Measurements from ENCODE around the gene STRA8.

Gene STRA8

DNA sequence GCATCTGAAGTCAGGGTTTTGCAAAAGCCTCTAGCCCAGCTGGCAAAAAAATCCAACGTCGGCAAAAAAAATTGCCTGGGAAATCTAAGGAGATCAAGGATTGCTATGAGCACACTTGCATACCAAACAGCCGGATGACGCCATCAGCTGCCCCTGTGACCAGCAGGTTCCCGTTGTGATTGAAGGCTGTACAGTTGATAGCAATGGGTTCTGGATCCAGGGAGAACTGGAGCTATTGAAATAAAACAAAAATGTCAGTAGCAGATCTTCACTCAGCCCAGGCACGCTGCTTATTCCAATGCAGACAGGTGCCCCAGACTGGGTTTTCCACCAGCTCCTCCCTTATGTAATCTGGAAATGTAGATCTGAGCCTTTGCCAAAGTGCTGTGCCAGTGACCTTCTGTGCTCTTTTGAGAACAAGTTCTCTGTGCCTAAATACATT lies 44.4 kb upstream of the STRA8 start:
- in situ Hi-C loops (cut with MboI; ENCODE audit: low sequenced_read_pairs, unreplicated experiment) = no loop called here

DNA sequence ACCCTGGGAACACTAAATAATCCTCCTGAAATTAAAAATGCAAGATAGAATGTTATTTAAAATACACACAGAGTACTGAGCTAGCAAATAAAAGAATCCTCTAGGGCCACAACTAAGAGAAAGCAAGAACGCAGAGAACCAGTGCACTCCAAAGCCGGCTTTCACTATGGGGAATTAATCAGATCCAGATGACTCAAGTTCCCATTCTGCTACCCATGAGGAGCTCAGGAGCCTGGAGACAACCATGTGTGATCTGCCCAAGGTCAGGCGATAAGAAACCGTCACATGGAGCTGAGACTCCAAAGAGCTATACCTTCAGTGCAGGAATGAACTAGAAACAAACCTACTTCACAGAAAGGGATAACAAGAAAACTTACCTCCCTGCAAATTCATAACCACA lies 43.7 kb upstream of the STRA8 start:
- TF ChIP-seq, protein P1, sequence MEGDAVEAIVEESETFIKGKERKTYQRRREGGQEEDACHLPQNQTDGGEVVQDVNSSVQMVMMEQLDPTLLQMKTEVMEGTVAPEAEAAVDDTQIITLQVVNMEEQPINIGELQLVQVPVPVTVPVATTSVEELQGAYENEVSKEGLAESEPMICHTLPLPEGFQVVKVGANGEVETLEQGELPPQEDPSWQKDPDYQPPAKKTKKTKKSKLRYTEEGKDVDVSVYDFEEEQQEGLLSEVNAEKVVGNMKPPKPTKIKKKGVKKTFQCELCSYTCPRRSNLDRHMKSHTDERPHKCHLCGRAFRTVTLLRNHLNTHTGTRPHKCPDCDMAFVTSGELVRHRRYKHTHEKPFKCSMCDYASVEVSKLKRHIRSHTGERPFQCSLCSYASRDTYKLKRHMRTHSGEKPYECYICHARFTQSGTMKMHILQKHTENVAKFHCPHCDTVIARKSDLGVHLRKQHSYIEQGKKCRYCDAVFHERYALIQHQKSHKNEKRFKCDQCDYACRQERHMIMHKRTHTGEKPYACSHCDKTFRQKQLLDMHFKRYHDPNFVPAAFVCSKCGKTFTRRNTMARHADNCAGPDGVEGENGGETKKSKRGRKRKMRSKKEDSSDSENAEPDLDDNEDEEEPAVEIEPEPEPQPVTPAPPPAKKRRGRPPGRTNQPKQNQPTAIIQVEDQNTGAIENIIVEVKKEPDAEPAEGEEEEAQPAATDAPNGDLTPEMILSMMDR (IDR thresholded peaks at IDR 0.05; ENCODE audit: borderline replicate concordance, control extremely low read depth, extremely low read depth, insufficient read depth, missing control alignments) = no peak
- in situ Hi-C loops (cut with MboI; ENCODE audit: low sequenced_read_pairs, unreplicated experiment) = no loop called here
- DNase-seq (ENCODE audit: low spot score) = no peak

More for the DNA sequence above, 44.4 kb upstream of the STRA8 start:
- TF ChIP-seq, protein P1 (IDR thresholded peaks at IDR 0.05; ENCODE audit: borderline replicate concordance, control extremely low read depth, extremely low read depth, insufficient read depth, missing control alignments) = no peak
- no peak for DNase-seq (ENCODE audit: low spot score)

DNA sequence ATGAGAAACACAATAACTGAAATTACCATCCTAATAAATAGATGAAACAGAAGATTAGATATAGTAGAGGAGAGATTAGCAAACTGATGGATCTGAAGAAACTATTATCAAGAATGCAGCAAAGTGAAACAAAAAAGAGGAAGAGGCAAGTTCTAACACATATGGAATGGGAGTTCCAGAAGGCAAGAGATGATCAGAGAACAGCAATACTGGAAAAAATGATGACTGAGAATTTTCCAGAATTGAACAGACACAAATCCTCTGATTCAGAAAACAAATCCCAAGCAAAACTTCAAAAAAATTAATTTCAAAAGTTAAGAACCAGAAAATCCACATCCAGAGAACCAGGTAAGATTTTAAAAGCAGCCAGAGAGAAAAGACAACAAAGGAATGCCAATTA lies 42.9 kb upstream of the STRA8 start:
- in situ Hi-C loops (cut with MboI; ENCODE audit: low sequenced_read_pairs, unreplicated experiment) = no loop called here
- TF ChIP-seq, protein P1 (IDR thresholded peaks at IDR 0.05; ENCODE audit: borderline replicate concordance, control extremely low read depth, extremely low read depth, insufficient read depth, missing control alignments) = no peak
- DNase-seq (ENCODE audit: low spot score) = no peak

DNA sequence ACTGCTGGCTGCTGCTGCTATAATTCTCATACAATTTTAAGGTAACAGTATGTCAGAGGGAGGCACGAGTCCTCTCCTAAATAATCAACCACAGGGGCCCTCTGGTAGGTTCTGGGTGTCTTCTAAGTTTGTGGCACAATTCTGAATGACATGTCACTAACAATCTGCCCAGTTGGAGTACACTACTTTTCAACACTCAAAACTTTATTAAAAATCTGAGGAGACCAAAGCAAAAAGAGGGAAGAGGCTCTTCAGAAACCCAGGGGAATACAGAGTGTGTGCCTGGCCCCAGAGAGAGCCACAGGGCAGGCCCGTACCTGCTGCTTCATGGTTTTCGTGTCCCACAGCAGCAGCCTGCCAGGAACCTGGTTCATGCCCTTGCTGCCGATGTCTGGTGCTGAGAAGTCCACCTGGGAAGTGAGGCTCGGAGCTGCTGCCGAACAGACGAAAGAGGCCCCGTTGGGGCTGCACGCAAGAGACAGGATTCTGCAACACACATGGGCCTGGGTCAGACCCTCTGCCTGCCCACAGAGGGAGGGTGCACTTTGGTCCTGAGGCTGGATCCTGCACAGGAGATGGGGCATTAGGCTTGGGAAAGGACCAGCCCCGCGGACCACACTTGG lies 40.6 kb upstream of the STRA8 start:
- TF ChIP-seq, protein P1 (IDR thresholded peaks at IDR 0.05; ENCODE audit: borderline replicate concordance, control extremely low read depth, extremely low read depth, insufficient read depth, missing control alignments) = no peak
- in situ Hi-C loops (cut with MboI; ENCODE audit: low sequenced_read_pairs, unreplicated experiment) = no loop called here
- no peak for DNase-seq (ENCODE audit: low spot score)

DNA sequence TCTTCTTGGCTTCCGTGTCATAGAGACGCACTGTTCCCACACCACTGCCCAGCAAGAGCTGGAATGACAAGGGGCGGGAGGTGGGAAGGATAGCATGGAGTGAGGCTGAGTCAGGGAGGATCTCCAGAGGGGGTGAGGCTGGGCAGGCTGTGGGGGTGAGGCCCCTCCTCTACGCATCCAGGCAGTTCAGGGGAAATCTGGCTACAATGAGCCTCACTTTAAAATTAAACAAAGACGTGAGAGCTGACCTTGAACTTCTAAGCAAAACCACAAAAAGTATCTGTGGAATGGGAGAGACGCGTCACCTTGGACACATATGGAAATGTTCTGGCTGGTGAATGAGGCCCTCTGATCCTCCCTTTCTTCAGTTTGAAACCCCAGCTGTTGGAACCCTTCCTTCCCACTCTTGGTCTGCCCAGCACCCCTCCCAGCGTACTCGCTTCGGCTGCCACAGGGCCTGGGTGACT lies 40.0 kb upstream of the STRA8 start:
- in situ Hi-C loops (cut with MboI; ENCODE audit: low sequenced_read_pairs, unreplicated experiment) = no loop called here
- TF ChIP-seq, protein P1 (IDR thresholded peaks at IDR 0.05; ENCODE audit: borderline replicate concordance, control extremely low read depth, extremely low read depth, insufficient read depth, missing control alignments) = no peak
- no peak for DNase-seq (ENCODE audit: low spot score)

DNA sequence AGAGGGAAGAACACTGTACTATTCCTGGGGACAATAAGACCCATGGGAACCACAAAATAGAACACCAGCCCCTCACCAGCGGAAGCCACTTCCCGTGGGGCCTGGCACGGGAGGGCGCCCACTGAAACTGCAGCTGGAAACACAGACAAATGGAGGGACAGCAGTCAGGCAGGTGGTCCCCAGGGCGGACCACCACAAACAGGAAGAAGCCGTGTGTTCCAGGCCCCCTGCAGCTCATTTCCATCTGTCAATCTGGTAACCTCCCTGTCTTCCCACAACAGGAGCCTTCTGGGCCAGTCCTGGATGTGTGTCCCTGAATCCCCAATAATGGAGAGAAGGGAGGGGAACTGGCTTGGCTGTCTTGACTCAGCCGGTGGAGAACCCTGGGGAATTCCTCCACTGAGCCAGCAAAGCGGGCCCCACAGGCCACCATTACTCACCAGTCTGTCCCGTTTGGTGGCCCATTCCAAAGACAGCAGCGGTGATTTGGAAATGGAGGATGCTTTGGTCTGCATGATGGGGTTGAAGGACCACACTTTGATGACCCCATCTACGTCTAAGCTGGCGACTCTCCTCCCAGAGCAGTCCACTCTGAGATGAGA lies 39.0 kb upstream of the STRA8 start:
- DNase-seq (ENCODE audit: low spot score) = peak; percentile 27
- in situ Hi-C loops (cut with MboI; ENCODE audit: low sequenced_read_pairs, unreplicated experiment) = no loop called here
- TF ChIP-seq, protein P1 (IDR thresholded peaks at IDR 0.05; ENCODE audit: borderline replicate concordance, control extremely low read depth, extremely low read depth, insufficient read depth, missing control alignments) = no peak

Data from GM13976 (cell line).